T47D (cell line): Measurements from ENCODE around the gene MAPK7.

Experiments used
- DNase-seq, 2 experiments: peaks; one replicate each; pipeline versions ENCODE4 v3.0.0 to v3.0.0-alpha.2; 2011 to 2012; ENCODE audit warnings: low read depth in 1 of 2, low spot score in 1 of 2
- JUND ChIP-seq: IDR thresholded peaks from 2 replicates; pipeline ENCODE4 v1.6.1; 2012; ENCODE audit warnings: low read depth
- in situ Hi-C: cut with HindIII; loops from 2 replicates; pipeline ENCODE4 v1.10.0; 2016; ENCODE audit warnings: low sequenced_read_pairs, low pct_unique_long_range_greater_than_20kb

The MAPK7 gene

GRCh38 chr17:19418251-19418992, 40.1 kb downstream of the MAPK7 start:
- in situ Hi-C loops = no loop called here
- DNase-seq = no peak
- no peak for TF ChIP-seq JUND

DNA sequence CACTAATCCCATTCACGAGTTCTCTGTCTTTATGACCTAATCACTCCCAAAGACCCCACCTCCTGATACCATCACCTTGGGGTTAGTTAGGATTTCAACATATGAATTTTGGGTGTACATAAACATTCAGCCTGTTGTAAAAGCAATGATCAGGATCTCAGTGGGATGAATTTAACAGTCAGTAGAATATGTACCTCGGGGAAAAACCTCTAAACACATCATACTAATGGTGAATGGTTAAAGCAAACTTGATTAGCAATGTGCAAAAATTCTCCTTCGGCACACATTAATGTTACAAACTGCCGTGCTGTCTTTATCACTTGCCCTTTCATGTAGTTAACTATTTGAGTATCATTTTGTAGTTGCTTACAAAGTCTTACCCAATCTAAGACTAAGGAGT, 42.9 kb downstream of the MAPK7 start:
- in situ Hi-C loops = no loop called here
- DNase-seq = no peak
- no peak for TF ChIP-seq JUND

DNA sequence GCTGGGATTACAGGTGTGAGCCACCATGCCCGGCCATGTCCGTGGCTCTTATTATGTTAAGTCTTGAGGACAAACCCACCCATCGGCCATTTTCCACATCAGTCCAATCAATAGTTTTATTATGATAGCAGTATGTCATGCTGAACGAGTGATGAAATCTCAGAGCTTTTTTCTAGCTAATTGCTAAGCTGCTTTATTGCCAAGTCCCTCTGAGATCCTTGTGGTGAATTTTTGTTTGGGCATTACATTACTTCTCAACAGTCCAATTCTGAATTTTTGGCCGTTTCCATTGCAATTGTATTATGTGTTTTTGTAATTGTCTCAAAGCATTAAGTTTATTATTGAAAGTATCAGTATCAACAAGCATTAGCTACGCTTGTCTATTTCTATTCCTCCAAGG, 43.6 kb downstream of the MAPK7 start:
- no peak for TF ChIP-seq JUND
- in situ Hi-C loops = no loop called here
- no peak for DNase-seq

- TF ChIP-seq JUND = no peak
- in situ Hi-C loops = no loop called here
- DNase-seq = no peak
Measured at GRCh38 chr17:19424934-19425868, 46.9 kb downstream of the MAPK7 start.

DNA sequence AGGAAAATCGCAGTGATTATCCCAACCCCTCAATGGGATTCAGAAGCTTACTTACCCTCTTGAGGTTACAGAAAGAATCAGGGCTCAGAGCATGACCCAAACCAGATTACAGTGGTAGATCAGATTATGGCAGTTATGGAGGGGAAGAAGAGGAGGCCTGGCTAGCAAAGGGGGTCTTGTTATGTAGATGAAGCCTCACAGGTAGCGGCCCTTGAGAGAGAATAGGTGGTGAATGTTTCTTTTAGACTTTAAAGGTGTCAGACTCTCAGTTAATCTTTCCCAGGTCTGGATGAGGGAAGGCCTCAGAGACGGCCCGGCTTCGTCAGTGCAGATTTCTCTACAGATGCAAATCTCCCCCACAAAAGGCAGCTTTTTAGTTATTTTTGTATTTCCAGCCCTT, 48.3 kb downstream of the MAPK7 start:
- in situ Hi-C loops = no loop called here
- TF ChIP-seq JUND = no peak
- DNase-seq = no peak

DNA sequence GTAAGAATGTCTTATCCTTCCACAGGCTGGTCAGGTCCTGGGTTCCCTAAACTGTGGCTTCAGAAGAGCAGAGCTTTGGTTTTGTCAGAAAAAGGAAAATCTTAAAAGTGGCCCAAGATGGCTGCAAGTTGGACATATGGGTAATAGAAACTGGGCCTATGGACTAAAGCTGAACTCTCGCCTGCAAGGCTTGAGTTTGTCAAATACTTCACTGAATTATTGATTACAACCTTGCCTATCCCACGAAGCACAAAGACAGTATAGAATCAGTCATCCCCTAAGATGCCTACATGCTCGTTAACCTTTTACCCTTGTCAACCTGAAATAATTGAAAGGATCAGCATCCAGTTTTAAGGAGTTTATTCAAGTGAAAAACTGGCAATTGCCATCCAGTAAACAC, 53.4 kb downstream of the MAPK7 start:
- TF ChIP-seq JUND = no peak
- in situ Hi-C loops = no loop called here
- no peak for DNase-seq
